ENCODE data around the gene OTOA.
"Not testable (repeated sequence)": the region's sequence is repeated elsewhere in the genome, so short reads cannot be mapped to it uniquely, and the experiment has no call there.

Gene OTOA

DNA sequence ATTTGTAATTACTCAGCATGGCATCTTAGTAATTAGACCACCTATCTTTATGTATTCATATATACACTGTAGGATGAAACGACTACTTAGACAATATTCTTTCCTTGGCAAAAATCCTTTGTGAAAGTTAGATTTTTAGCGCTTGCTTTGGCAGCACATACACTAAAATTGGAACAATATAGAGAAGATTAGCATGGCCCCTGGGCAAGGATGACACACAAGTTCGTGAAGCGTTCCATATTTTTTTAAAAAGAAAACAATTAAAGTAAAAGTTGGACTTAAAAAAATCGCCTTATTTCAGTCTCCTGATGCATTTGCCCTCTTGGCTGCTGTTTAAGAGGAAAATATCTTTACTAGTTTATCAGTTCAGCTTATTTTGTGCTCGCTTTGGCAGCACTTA, 21.9 kb upstream of the OTOA start:
- DNase-seq (ENCODE audit: low read depth), result no peak

DNA sequence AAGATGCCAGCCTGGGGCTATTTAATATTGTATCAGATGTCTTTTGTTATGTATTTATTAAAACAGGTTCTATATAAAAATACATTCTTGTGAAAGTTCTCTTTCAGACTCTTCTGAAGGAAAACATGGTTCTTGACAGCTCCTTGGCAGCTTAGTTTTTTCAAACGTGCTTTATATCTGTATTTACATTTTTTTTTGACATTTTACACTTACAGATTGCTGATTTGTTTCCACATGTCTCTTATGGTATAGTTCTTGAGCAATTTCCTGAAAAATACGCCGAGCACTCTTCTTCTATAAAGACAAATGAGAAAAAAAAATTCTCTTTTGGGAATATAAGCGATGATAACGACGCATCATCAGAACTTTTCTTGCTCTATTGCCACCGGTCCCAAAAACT, 20.9 kb upstream of the OTOA start:
- no peak for DNase-seq (ENCODE audit: low read depth)

DNA sequence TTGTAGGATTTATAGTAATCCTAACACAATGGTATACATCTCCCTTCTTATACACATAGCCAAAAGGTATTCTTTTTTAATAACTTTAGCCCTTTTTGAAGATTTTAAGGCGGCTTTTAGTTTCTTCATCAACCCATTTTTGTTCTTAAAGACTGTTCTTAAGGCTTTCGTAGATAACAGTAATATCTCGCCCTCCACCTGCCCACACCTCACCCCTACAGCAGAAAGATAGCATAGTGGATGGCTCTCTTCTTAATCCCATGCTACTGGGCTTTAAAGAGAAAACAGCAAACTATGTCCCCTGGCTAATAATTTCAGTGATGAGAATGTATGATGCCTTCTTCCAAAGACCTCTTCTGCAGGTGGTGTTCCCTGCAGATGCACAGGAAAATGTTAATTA, 20.0 kb upstream of the OTOA start:
- DNase-seq (ENCODE audit: low read depth), result no peak

DNA sequence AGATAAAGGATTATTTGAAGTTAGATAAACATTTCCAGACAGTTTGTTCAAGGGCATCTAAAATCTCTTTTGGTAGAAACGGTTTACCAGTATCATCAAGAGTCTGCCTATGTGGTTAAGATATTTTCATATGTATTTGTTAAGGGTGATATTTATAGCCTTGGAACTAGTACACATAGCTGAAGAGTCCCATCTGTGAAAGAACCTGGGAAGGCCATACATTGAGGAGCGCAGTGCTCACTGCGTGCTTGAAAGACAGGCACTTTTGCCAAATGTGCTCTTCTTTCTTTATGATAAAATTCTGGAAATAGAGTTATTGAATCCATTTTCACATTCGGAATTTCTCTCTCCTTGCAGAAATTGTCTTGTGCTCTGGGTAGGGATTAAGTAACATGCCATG, 19.1 kb upstream of the OTOA start:
- no peak for DNase-seq (ENCODE audit: low read depth)

DNA sequence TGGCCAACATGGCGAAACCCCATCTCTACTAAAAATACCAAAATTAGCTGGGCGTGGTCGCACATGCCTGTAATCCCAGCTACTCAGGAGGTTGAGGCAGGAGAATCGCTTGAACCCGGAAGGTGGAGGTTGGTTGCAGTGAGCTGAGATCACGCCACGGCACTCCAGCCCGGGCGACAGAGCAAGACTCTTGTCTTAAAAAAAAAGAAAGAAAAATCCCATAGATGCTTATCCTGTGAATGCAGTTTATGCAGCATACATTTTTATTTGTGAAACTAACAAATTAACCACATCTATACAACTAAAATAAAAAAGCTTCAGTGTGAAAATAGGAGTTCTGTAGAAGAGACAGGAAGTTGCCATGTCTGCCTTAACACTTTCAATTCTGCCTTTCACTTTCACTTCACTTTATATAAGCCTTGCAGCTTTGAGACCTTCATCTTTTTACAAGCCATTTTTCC, 18.5 kb upstream of the OTOA start:
- no peak for DNase-seq (ENCODE audit: low read depth)

DNA sequence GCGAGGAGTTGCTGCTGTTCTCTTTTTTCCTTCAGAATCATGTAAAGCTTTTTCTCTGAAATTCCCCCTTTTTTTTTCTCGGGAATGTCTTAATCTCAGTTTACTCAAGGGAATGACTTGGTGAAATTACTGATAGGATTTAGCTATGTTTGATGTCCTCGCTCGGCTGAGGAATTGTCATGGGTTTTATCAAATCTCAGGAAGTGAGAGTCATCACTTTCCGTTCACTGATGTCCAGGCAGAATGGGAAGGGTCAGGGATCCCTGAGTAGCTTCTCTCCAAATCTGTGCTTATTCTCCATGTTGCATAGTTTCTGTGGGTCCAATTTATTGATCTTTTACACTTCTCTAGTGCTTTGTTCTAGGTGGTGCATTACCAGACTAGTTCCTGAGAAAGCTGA, 17.7 kb upstream of the OTOA start:
- no peak for DNase-seq (ENCODE audit: low read depth)

DNA sequence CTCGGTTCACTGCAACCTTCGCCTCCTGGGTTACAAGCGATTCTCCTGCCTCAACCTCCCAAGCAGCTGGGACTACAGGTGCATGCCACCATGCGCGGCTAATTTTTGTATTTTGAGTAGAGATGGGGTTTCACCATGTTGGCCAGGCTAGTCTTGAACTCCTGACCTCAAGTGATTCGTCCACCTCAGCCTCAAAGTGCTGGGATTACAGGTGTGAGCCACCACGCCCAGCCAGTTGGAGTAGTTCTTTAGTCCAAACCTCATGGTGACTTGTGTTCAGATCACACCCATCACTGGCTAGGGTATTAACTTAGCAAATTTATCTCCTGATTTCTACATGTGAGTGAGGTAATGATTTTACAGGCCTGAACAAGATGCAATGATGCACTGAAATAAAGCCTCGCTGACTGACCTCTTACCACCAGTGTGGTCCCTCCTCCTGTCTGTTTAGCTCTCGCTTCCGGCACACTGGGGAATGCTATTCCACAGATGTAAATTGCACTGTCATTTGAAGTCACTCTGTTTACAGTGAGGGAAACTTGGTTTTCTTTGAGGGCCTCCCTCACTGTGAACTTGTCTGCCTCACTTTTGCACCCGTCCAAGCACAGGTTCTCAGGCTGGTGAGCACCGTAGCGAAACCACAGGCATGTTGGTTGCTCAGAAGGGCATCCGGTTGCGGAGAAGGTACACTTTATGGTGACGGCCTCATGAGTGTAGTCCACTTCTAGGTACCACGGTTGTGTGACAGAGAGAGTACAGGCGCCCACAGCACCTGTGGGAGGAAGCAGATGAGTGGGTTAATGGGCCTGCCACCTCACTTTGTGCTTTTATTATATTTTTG, 16.8 kb upstream of the OTOA start:
- DNase-seq (ENCODE audit: low read depth), result peak; percentile 37

DNA sequence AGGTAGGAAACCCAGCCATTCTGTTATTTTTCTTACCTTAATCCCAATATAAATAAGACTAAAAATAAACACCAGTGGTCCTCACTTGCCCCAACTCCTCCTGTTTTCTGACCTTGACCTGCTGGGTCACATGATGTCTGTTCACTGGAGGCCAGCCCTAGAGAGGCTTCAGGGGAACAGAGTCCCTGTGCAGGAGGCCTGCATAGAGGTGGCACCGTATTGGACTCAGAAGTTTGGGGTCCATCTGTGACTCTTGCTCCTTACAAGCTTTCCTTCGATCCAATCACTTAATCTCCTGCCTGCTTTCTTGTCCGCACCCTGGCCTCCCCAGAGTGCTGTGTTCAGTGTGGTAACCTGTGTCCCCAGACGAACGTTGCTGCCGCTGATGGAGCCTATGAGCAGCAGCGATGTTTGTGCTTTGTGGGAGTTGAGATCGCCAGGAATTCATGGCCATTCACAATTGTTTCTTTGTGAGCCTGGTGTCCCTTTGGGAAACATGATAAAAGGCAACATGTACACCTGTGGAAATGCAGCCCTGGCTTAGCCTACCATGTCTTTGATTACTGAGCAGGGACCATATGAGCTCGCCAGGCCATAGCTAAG, 16.1 kb upstream of the OTOA start:
- no peak for DNase-seq (ENCODE audit: low read depth)

DNA sequence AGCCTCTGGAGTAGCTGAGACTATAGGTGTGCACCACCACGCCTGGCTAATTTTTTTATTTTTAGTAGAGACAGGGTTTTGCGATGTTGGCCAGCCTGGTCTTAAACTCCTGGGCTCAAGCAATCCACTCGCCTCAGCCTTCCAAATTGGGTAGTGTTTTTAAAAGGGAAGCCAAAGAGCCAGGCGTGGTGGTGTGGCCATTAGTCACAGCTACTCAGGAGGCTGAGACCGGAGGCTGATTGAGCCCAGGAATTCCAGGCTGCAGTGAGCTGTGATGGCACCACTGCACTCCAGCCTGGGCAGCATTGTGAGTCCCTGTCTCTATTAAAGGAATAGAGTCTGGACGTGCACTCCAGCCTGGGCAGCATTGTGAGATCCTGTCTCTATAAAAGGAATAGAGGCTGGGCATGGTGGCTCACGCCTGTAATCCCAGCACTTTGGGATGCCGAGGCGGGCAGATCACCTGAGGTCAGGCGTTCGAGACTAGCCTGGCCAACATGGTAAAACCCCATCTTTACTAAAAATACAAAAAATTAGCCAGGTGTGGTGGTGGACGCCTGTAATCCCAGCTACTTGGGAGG, 13.9 kb upstream of the OTOA start:
- not testable (repeated sequence) for DNase-seq (ENCODE audit: low read depth)

DNA sequence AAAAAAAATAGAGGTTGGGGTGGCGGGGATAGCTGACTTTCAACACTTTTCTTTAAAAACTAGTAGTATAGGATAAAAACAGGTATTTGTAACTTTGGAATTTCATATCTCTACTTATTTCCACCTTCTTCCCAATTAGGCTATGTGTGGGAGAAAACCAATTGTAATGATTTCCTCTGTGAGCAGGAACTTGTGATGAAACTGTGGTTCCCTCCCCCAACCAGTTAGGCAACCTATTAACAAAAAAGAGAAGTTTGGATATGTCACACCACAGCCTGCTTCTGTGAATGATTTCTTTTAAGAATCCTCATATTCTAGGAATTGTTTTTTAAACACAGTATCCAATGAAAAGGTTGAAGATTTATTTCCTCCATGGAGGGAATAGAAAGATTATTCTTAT, 13.2 kb upstream of the OTOA start:
- no peak for DNase-seq (ENCODE audit: low read depth)

DNA sequence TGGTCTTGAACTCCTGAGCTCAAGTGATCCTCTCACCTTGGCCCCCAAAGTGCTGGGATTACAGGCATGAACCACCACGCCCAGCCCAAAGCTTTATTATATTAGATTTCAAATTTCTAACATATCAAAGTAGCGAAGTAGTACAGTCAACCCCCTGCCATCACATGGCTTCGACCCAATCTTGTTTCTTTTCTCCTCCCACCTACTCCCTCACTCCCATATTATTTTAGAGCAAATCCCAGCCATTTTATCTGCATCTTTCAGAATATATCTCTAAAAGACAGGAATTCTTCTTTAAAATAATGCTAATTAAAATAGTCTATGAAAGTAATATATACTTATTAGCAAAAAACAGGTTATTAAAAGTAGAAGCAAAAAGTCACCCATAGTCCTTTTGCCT, 12.3 kb upstream of the OTOA start:
- no peak for DNase-seq (ENCODE audit: low read depth)

DNA sequence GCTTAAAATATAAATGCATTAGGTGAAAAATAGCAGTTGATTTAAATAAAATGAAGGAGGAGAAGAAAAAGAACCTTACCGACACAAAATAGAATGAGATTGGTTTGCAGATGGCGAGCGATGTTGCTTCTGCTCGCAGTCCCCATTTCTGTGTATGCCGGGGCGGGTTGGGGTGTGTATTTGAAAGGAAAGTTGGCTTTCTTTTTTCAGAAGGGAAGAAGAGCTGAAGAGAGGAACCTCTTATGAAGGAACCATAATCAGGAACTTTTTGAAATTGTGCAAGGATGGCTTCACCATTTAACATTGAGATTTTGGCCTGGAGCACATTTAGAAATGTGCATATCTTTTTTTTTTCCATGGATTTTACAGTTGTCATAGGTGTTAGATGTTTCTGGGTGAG, 11.3 kb upstream of the OTOA start, which contains the start of gene IGSF6:
Gene IGSF6, minus strand, starts transcription at position 156 of the 400 bp plus-strand sequence. Its CDS starts 10 bp downstream, at position 146.
- DNase-seq (ENCODE audit: low read depth), result no peak

DNA sequence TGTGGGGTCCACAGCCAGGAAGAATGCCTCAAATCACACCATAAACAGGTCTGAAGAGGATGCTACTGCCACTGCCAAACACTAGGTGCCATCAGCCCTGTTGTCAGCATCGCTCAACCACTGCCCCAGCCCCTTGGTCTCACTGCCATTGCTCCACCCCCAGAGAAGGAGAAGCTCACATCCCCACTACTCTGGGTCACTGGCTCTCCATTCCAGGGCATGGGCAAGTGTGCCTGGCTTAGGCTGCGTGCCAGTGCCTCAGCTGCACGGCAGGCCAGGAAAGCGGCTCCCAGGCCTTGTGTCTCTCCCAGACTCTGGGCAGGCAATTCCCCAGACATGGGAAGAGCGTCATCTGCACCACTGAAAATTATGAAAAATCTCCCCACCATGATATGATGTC, 10.2 kb upstream of the OTOA start:
- DNase-seq (ENCODE audit: low read depth), result no peak

DNA sequence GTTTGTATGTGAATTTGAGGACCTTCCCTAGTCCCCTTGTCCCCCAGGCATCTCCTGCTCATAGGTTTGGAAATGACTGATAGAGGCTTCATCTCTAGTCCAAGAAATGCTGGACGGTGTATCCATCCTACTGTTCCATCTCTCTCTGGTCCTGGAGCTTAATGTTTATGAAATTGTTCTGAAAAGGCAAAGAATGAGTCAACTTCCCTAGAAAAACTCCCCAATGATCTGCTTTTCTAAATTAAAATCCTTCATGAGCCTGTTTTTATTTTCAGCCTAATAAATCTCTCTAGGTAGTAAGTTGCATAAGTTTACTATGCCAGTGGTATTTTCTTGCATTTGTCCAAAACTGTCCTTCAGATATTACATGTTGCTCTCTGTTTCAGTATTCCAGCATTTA, 9.3 kb upstream of the OTOA start:
- no peak for DNase-seq (ENCODE audit: low read depth)

DNA sequence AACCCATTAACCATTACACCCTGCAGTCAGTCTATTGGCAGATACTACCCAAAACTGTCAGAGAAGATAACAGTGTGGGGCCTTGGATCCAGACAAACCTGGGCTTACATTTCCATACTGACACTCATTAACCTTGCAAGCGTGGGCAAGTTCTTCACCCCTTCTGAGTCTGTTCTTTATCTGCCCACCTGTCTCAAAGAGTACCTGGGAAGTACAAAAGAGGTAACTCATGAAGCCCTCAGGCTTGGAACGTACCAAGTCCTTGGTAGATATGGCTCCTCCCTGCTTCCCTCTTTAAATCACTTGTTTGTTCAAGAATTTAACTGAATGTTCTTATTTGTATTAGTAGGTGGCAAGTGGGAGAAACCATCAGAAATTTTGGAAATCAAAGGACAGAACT, 8.9 kb upstream of the OTOA start:
- DNase-seq (ENCODE audit: low read depth), result no peak

DNA sequence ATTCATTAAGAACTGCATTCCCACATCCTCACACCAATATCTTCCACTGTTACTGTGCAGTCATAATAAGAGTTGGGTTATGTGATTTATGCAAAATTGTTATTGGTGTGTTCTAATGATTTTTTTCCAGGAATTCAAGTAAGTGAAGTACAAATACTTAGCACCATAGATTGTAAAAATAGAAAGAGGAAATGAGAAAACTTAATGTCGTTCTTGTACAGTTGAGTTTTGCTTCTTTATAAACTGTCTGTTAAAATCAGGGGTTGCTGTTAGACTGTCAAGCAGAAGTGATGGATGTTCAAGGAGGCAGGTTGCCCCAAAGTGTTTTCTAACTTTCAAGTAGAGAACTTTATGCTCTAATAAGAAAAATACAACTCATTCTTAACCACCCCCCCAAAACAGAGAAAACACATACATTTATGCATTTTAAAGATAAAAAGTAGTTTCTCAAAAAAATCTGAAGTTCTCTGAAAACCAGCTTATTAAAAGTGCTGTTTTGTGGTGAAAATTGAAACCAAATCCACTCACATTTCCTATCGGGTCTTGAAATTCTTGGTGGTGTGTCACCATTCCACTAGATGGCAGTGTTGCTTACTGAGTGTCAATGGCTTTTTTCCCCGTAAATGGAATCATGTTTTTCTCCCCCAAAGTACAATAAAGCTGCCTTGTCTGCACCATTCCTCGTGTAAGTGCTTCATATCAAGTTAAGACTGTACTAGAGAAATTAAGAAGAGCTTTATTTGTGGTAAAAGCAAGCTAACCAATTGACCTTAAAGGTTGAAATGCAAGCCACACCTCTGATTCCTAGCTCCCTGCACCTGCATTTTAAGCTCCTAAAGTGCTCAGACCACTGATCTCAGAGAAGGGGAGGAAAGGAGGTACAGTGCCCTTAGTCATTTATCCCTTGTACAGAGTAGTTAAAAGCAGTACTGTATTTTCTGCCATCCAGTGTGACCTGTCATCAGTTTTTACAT, 6.7 kb upstream of the OTOA start:
- DNase-seq (ENCODE audit: low read depth), result no peak

DNA sequence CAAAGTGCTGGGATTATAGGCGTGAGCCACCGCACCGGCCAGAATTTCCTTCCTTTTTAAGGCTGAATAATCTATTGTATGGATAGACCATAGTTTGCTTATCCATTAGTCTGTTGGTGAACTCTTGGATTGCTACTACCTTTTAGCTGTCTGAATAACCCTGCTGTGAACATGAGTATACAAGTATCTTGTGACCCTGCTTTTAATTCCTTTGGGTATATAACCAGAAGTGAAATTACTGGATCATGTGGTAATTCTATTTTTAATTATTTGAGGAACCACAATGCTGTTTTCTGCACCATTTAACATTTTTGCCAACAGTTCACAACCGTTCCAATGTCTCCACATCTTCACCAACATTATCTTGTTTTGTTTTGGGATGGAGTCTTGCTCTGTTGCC, 4.6 kb upstream of the OTOA start:
- no peak for DNase-seq (ENCODE audit: low read depth)

DNA sequence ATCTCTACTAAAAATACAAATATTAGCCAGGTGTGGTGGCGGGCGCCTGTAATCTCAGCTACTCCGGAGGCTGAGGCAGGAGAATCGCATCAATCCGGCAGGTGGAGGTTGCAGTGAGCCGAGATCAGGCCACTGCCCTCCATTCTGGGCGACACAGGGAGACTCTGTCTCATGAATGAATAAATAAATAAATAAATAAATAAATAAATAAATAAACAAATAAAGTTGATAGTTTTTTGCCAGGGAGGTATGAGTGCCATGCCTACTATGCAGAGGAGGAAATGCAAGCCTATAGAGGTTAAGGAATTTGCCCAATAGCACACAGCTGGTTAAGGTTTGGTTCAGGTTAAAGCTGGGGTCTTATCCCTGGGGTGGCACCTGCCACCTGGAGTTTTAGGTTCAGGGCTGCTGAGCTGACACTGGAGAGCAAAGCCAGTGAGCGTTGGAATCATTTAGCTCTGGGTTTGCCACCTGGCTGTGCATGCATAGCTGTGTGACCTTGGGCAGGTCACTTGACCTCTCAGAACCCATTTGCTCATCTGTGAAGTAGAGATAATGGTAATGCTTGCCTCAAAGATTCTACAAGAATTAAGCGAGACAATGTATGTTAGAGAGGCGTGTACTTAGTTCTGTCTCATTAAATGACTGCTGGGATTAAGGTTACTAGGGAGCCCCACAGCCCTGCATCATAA, 1.2 kb downstream of the OTOA start:
- no peak for DNase-seq (ENCODE audit: low read depth)

DNA sequence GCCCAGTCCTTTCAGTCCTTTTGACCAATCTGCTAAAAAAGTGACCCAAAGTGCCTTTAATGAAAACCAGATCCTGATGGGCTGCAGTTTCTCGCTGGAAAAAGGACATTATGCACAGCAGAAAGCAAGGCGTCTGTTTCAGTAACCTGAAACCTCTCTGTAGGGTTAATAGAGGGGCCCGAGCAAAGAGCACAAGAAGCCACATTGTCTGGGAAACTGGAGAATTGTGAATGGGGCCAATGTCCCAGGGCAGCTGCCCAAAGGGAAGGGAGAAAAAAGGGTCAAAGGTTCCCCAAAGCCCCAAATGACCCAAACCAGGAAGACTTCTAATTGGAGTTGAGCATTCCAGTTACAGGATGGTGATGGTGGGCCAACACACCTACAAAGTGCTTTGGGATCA, 3.0 kb downstream of the OTOA start:
- DNase-seq (ENCODE audit: low read depth), result no peak

DNA sequence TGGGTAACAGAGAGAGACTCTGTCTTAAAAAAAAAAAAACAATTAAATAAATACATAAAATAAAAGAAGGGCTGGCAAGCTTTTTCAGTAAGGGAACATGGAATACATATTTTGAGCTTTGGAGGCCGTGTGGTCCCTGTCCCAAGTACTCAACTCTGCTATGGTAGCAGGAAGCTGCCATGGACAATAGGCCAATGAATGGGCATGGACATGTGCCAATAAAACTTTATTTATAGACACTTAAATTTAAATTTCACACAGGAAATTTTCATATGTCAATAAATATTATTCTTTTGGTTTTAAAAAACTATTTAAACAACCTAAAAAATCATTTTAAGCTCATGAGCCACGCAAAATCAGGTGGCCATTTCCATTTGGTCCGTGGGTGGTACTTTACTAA, 3.8 kb downstream of the OTOA start:
- DNase-seq (ENCODE audit: low read depth), result no peak

DNA sequence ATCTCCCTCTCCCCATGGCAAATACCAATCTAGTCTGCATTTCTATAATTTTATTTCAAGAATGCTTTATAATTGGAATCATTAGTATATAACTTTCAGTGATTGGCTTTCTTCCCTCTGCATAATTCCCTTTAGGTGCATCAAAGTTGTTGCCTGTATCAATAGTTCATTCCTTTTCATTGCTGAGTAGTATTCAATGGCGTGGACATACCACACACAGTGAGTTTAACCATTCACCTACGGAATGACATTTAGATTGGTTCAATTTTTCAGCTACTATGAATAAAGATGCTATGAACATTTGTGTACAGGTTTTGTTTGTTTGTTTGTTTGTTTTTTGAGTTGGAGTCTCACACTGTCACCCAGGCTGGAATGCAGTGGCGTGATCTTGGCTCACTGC, 9.7 kb downstream of the OTOA start:
- DNase-seq (ENCODE audit: low read depth), result no peak

DNA sequence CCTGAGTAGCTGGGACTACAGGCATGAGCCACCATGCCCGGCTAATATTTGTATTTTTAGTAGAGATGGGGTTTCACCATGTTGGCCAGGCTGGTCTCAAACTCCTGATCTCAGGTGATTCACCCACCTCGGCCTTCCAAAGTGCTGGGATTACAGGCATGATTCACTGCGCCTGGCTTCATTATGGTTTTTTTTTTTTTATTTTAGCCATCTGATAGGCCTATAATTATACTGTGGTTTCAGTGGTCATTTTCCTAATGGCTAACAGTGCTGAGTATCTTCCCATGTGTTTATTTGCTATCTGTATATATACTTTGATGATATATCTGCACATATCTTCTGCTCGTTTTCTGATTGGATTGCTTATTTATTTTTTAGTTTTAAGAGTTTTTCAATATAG, 10.7 kb downstream of the OTOA start:
- not testable (repeated sequence) for DNase-seq (ENCODE audit: low read depth)

Data from stimulated activated CD8-positive, alpha-beta memory T cell treated with anti-CD3 and anti-CD28 coated beads, Interleukin-7, amount 100 ng/mL, for 24 hours (primary cell).